HG02759 (cell line): ENCODE data around the gene CADM1.

Experiments
- ATAC-seq: cut with Tn5 transposase; IDR thresholded peaks from one replicate; pipeline ENCODE4 v1.9.1; 2021; ENCODE audit warnings: mild to moderate bottlenecking, moderate library complexity; ENCODE audit not compliant: unreplicated experiment

The CADM1 gene

DNA sequence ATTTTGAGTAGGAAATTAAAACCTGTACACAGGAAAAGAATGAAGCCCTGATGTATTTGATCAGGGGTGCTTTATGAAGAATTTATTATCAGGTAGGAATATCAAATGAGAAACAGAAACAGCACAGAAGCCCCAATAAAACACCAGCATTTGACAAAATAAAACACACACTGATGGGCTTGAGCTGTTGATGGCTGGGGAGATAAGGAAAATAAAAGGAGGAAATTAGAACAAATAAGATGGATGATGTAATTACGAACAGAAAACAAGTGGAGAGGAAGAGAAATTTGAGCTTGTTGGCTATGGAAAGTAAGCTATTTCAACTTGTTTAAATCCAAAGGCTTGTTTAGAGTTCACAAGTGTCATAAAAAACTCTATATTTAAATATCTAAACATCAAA lies 213.7 kb downstream of the CADM1 start:
- no peak for ATAC-seq

DNA sequence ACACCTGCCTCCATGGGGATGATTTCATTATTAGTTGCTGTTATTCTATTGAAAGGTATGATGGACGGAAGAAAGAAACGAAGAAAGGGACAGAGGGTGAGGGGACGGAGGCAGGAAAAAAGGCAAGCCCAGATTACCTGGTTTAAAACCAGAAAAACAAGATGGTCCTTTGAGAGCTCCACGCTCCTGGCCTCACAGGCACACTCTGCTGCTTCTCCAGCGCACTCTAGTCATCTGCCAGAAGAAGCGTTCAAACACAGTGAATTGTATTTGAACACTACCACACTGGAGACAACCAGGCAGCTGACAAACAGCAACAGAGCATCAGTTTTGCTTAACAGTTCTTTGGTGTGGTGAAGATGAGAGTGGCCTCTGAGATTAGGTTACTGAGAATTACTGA lies 216.9 kb downstream of the CADM1 start:
- no peak for ATAC-seq

DNA sequence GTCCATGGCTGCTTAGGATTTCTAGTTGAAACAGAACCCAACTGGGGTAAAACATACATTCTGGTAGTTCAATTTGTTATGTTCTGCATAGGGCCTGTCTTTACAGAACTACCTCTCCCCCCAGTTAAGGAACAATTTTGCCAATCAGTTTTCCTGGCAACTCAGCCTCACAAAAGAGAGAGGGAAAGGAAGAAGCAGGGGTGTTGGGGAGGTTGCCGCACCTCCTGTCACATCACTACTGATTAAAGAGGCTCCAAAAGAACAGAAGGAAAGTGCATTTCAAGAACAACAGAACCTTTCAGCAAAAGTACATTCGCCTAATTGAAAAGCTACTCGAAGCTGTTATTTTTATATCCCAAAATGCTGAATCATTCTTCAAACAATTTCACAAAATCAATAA lies 217.6 kb downstream of the CADM1 start:
- ATAC-seq = no peak

DNA sequence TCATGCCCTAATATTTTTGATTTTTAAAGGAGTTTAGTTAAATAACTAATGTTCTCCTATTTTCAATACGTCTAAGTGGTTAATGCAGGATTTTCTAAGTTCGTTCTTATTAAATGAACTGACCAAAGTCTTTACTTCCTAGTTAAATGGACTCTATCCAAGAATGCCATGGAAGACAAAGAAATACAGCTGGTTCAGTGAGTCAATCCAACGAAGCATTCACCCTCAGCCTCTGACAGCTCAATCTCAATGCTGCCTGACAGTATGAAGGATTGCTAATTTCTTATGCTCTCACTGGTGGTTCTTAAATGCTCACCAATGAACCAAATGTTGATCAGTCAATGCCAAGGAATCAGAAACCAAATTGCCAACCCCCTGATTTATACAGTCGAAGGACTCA lies 219.4 kb downstream of the CADM1 start:
- ATAC-seq = no peak

DNA sequence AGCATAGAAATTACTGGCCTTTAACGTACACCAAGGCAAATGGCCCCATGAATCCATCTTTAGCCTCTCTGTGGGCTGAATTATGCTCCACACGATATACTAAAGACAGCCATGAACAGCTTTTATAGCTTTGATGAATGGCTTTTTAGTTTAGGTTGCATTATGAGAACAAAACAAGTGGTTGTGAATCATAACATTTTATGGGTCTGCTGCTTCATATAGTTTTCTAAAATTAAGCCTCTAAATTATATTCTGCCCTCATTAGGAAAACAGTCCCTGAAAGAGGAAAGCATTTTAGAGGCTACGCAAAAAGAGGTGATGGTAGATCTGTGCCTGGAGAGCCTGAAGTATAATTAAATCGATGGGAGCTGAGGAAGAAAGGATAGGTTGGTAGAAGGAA lies 221.3 kb downstream of the CADM1 start:
- no peak for ATAC-seq

DNA sequence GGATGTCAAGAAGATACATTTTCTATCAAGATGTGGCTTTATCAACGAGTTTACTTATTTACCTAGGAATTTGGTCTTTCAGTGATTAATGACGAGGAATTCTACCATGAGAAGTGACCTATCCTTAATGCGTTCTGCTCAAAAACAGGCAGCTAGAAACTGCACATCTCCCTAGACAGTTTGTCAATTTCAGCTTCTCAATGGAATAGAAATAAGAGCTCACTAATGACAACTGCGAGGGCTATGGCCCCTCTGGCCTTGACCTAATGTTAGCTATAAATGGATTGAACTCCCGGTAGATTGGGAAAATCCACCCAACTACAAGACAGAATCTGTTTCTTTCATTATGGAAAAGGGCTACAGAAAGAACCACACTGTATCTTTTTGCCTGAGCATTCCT lies 223.4 kb downstream of the CADM1 start:
- no peak for ATAC-seq

DNA sequence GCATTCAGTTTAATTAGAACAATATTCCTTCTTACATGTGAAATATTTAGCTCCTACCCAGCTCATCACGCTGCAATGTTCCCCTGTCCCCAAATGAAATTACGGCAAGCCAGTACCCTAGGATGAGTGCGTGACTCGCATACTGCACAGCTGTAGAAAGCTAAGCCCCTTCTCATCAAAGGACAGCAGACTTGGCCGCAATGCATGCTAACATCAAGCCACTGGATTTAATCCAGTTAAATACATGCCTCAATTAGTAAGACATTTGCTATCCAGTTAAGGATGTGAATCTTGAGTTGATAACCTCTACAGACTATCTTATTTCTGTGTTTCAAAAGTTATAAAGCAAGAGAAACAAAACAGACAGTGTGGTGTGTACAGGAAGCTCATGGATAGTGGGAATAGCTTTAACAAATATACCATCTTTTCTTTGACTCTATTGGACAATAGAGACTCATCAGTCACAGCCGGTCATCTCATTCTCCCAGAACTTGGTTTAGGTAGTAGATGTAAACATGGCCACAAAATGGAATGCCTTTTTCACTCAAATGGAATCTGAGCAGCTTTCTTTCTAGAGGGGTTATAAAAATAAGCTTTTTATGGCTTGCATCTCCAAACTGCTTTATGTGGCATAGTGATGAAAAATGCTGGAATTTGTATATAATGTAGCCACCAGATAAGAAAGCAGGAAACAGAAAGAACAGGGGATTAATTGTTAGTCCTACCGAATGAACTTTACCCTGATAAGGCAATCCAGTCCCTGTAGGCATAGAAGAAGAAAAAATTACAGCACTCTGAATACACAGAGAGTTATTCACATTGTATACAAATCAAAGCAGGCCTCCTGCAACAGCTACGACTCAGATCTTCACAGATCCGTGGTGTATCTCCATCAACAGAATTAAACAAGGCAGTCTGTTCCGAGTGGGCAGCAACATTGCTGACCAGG lies 224.1 kb downstream of the CADM1 start:
- no peak for ATAC-seq

DNA sequence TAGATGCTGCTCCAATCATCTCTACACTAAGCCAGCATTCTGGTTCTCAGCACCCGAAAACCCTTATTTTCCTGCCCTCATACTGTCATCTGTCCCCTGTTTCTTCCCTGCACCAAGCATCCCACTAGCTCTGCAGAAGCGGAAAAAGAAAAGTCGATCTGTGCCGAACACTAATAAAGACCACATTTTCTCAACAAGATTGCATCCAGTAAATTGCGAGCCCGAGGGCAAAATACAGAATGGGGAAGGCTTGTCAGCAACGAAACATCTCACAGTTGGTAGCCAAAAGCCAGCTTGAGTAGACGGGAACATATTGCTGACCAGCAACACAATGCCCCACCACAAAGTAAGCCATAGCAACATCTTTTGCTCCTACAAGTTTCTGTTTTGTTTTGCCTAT lies 227.4 kb downstream of the CADM1 start:
- no peak for ATAC-seq

DNA sequence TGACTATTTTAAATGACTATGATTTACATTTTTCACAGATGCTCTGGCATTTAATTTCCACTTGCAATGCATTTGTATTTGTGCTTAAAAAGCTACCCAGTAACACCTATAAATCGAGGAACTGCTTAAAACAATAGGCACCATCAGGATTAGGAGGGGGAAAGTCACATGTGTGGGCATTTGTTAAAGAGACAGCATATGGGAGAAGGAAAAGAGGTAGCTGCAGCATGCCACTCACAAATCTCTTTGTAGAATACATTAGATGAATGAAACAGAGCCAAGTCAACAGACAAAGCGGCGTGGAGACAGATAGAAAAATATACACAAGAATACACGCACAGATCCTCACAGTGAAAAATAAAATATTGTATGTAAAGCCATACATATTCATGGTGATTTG lies 228.0 kb downstream of the CADM1 start:
- ATAC-seq = no peak

DNA sequence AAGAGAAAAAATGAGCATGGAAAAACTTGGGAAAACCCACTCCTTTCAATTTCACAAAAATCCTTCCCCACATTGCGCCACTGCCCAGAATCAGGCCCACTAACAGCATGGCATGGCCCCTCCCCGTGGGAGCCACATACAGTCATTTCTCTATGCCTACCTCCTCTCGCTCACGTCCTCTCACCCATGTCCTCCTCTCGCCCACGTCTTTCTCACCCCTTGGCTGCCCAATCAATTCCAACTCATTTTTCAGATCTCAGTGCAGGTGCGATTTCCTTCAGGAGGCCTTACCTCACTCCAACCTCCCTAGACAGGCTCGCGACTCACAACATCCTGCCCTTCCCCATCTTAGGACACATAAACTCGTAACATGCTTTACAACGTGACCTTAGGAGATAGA lies 229.2 kb downstream of the CADM1 start:
- ATAC-seq = no peak

DNA sequence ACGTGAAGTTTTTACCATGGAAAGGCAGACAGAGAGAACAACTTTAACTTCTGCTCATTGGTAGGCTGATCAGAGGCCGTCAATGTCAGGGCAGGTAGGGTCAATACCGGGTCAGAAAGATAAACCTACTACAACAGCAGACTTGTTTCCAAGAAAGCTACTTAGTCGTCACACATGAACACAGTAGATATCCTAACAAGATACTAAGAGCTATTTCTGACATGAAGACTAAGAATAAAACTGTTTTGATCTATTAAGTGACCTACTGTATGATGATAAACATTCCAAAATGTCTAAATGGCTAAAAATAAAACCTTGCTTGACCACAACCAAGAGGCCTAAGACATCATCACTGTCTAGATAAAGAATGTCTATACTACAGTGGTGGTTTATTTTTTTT lies 231.3 kb downstream of the CADM1 start:
- ATAC-seq = no peak

DNA sequence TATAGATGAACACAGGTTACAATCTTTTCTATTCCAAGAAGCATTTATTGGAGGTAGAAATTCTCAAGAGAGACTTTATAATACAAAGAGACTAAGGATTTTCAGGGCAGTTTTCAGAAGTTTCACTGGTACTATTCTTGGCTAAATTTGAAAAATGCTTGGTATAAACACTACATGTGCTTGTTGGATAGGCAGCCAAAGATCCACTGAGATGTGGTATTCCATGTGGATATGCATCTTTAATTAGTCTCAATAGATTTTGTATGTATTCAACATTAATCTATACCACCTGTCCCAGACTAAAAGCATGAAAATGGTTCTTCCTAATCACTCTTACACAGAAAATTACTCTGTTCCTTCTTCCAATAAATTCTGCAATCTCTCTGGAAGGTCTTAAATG lies 232.6 kb downstream of the CADM1 start:
- no peak for ATAC-seq

DNA sequence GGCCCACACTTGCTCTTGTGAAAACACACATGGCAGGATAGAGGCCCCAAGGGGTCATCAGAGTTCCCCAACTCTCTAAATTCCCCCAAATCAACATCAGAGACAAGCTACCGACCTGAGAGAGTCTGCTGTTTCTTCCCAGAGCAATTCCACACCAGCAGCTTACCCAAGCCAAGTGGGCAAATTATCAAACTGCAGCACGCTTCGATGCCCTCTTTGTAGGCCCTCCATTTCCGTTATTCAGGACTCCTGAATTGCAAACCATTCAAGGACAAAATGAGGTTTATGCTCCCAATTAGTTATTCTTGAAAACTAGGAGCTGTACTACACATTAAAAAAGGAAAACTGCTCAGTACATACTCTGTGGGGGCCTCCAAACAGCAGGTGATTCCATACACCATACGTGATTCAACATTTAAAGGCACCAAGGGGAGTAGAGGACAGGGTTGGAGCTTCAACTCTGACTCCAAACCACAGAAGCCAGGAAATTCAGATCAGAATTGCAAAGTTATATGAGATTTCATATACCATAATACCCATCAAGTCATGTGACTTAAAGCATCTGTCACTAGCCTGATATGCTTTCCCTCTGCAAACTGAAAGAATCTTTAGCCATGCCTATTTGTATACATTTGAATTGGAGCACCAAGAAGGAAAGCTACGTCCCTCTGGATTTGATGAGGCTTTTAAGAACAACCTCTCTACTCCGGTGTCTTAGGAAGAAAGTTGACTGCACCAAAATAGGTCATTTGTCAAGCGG lies 234.8 kb downstream of the CADM1 start:
- no peak for ATAC-seq

DNA sequence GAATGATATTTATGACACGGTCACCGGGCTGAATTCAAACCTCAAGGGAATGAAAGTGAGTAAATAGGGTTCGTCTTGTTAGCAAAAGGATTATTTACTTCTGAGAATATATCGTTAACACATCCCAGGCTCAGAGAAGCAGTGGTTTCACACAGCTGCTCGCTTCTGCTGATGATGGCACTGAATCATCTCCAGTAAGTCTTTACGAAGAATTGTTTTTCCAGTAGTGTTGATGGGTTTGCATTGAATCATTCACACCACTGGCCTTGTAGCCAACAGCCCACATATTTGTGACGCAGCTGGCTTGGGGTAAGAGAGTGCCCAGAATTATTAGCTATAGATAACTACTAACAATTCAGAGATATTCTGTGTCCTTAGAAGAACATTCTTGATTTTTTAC lies 236.3 kb downstream of the CADM1 start:
- no peak for ATAC-seq

DNA sequence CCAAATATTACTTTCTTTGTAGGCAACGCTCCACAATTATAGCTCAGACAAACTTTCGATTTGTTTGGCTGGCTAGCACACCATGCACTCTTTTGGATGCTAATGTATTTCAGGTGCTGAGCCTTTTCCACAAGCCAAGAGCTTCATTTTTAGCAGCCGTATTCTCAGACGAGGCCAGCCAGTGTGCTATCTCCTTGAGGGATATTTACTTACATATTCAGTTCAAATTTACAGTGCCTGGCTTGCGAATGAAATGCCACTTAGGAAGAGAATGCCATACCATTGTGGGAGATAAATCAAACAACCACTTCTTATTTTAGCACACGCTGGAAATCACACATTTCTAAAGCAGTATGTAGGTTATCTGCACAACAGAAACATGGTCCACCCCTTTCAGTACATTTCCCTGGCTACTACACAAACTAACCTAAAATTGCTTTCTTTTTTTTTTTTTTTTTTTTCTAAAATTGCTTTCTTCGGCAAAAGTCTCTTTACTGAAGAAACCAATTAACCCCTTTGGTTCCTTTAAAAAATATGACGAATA lies 236.9 kb downstream of the CADM1 start:
- no peak for ATAC-seq

DNA sequence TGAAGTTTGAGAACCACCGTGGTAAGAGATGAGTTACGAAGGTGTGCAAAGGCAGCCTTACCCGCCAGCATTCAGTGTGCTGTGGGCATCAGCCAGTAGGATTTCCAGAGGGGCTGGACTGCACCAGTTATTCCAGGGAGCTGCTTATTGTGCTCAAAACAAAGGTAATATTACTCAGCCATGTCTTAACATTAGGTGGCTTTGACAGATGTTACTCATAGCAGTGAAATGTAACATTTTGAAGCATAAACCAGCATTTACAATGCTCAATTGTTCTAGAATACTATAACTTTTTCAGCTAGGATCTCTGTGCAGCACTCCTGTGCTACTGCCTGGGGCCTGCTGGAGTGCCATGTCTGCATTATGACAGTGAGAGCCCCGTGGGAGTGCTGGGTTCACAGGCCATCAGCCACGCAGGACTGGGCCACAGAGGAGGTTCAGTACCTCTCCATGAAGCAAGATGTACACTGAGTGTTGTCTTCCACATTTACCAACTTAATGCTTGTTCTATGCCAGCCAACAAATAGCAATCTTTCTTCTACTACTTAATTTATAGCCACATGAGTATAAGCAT lies 238.1 kb downstream of the CADM1 start:
- no peak for ATAC-seq

DNA sequence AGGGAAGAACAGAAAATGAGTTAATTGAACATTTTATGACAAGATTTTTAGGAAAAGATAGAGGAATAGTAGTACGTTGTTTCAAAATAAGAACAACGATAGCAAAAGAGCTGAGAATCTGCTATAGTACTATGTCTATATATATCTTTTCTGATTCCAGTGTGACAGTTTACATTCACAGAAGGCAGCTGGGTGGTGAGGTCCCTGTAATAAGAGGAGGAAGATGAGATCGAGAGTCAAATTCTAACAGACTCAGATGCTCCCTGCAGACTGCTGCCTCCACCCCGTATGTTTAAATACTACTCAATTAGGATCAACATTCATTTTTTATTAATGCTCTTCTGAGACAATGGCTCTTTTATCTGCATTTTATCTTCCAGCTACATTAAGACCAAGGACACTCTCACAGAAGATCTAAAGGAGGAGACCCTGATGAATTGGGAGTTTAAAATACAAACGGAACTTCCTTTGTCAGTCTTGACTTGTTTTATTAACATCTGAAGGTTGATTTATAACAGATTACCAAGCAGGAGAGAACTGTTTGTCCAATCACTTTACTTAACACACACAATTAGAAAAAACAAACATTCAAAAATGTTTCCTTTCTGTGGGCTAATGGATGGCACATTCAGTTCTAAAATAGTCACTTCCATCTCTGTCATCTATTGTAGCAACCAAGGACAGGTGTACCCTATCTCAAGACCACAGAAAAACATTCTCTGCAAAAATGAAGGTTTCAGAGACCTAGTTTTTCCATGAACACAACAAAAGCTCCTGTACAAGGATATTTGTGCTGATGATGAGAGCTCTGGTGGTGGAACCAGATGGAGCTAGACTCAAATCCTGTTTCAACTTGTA lies 240.2 kb downstream of the CADM1 start:
- ATAC-seq = no peak

DNA sequence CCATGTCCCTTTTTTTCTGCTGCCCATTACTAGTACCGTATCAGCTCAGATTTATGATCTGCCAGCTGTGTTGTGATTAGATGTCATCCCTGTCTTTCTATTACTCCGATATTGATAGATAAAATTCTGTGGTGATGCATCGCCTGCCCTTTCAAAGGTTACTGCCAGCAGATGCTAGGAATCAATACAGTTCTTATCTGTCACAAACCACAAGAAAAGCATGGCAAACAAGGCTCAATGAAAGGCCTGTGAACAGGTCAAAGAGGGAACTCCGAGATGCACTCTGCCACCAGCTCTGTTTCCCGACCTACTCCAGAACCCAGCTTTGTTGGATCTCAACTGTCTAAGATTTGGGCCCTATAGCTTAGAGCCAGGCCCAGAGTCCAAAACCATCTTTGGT lies 246.0 kb downstream of the CADM1 start:
- ATAC-seq = no peak

DNA sequence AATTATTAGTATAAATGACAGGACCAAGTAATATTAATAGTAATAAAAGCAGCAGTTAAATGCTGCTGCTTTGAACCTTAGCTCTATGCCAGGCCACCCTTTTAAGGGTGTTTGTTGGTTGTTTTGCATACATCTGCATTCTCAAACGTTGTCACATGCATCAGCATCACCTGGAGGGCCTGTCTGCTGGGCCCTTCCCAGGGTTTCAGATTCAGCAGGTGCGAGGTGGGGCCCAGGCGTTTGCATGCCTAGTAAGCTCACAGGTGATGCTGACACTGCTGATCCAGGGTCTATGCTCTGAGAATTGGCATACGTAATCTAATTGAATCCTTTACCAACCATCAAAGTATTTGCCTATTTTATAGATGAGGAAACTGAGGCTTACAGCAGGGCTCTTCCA lies 246.5 kb downstream of the CADM1 start:
- no peak for ATAC-seq

DNA sequence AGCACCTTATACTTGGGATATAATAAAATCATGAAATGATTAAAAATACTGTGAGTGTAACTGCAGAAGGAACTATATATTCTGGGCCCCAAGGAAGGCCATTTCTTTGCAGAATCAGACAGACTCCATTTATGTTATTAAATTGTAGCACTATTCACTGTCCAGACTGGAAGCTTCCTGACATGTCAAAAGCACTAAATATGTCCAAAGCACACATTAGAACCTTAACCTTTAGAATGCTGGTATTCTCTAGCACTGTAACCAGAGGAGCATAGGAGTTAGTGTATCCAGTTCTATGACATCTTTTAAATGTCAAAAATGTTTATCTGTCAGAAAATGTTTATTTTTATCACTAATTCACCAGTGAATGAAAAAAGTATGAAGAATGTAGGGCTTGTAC lies 246.9 kb downstream of the CADM1 start:
- ATAC-seq = no peak
